B cell (primary cell): ENCODE measurements around the gene OR2B2. TPM values are rescaled to one million over a fixed set of nuclear protein-coding genes. Genes with fewer than 3 reads are reported as not detected.

Experiments
- ATAC-seq: fragments of 200-7000 bp; cut with Tn5 transposase; one replicate; pipeline ENCODE4 v1.10.0; 2021; ENCODE audit warnings: low read depth, mild to moderate bottlenecking, moderate number of reproducible peaks, moderate library complexity
- CTCF ChIA-PET: fragments of 350-600 bp; sonication (Branson Sonifier 250); formaldehyde crosslinking; loops from one replicate; lab custom pipeline; 2021; ENCODE audit warnings: antibody characterized with exemption, inconsistent platforms; lab: Charles Lee
- POLR2A ChIA-PET: fragments of 350-600 bp; sonication (Branson Sonifier 250); formaldehyde crosslinking; loops from one replicate; lab custom pipeline; 2021; ENCODE audit warnings: antibody characterized with exemption; lab: Charles Lee
- DNase-seq: peaks from one replicate; pipeline ENCODE4 v3.0.0; 2013
- H2AFZ ChIP-seq: 2 replicates; pipeline ENCODE4 v1.6.1; 2012; ENCODE audit warnings: mild to moderate bottlenecking, low read depth, low read length; ENCODE audit not compliant: insufficient read depth, poor library complexity, severe bottlenecking
- H3K27ac ChIP-seq, 2 donors: 1 replicate in 1 of 2; 2 replicates in 1 of 2; pipeline ENCODE4 v1.5.1; 2012 to 2013; ENCODE audit warnings: low read length in 2 of 2, mild to moderate bottlenecking in 2 of 2, moderate library complexity in 1 of 2
- H3K27me3 ChIP-seq, 4 experiments: fragments of 200-600 bp in 1 of 4; sonication (generic) in 1 of 4; replicated peaks in 1 of 4; 1 replicate in 2 of 4; 2 replicates in 2 of 4; pipeline versions ENCODE4 v1.6.1 to v1.7.0; 2013 to 2016; ENCODE audit warnings: low read length in 3 of 4, mild to moderate bottlenecking in 2 of 4, mixed read lengths in 1 of 4, moderate library complexity in 1 of 4; ENCODE audit not compliant: insufficient read depth in 4 of 4, control insufficient read depth in 3 of 4; ENCODE audit errors: control extremely low read depth in 1 of 4
- H3K36me3 ChIP-seq, 2 experiments: replicated peaks in 1 of 2; 1 replicate in 1 of 2; 2 replicates in 1 of 2; pipeline versions ENCODE4 v1.6.1 to v1.7.1; 2013; ENCODE audit warnings: low read length in 1 of 2; ENCODE audit not compliant: insufficient read depth in 2 of 2, control insufficient read depth in 1 of 2; ENCODE audit errors: control extremely low read depth in 1 of 2, extremely low read depth in 1 of 2
- H3K4me1 ChIP-seq, 2 donors: fragments of 200-600 bp in 1 of 2; sonication (generic) in 1 of 2; 1 replicate in 1 of 2; 2 replicates in 1 of 2; pipeline versions ENCODE4 v1.5.1 to v1.6.1; 2013 to 2017; ENCODE audit warnings: low read length in 2 of 2; ENCODE audit not compliant: control insufficient read depth in 2 of 2, insufficient read depth in 2 of 2
- H3K4me2 ChIP-seq: replicated peaks from 2 replicates; pipeline ENCODE3; 2012; ENCODE audit warnings: mild to moderate bottlenecking, low read depth, low read length; ENCODE audit not compliant: poor library complexity, severe bottlenecking
- H3K4me3 ChIP-seq, 5 experiments: fragments of 200-600 bp in 1 of 5; sonication (generic) in 1 of 5; 1 replicate in 3 of 5; 2 replicates in 2 of 5; pipeline versions ENCODE4 v1.5.1 to v1.7.0; 2011 to 2016; ENCODE audit warnings: low read length in 4 of 5, mild to moderate bottlenecking in 4 of 5, low read depth in 2 of 5, control low read depth in 1 of 5, moderate library complexity in 1 of 5; ENCODE audit not compliant: insufficient read depth in 1 of 5; ENCODE audit errors: control extremely low read depth in 1 of 5, extremely low read depth in 1 of 5
- H3K79me2 ChIP-seq: fragments of 200-600 bp; sonication (generic); one replicate; pipeline ENCODE4 v1.6.0; 2016; ENCODE audit warnings: low read length; ENCODE audit not compliant: control insufficient read depth, insufficient read depth
- H3K9ac ChIP-seq: fragments of 200-600 bp; sonication (generic); 2 replicates; pipeline ENCODE4 v1.6.1; 2017; ENCODE audit warnings: mild to moderate bottlenecking, low read length, moderate library complexity
- H3K9me3 ChIP-seq, 3 donors: one replicate each; pipeline versions ENCODE4 v1.6.1 to v1.7.1; 2013; ENCODE audit warnings: low read length in 2 of 3; ENCODE audit not compliant: control insufficient read depth in 2 of 3, insufficient read depth in 1 of 3; ENCODE audit errors: control extremely low read depth in 1 of 3
- H4K20me1 ChIP-seq: 2 replicates; pipeline ENCODE4 v1.6.0; 2012; ENCODE audit warnings: mild to moderate bottlenecking, low read length; ENCODE audit not compliant: insufficient read depth, control insufficient read depth, poor library complexity, severe bottlenecking
- H3K27ac Mint-ChIP-seq: one replicate; pipeline ENCODE4 v1.8.0; 2021; ENCODE audit warnings: mixed read lengths
- H3K27me3 Mint-ChIP-seq: one replicate; pipeline ENCODE4 v1.8.0; 2021; ENCODE audit warnings: mixed read lengths
- H3K4me1 Mint-ChIP-seq: one replicate; pipeline ENCODE4 v1.8.0; 2021; ENCODE audit warnings: mixed read lengths
- H3K4me3 Mint-ChIP-seq: one replicate; pipeline ENCODE4 v1.8.0; 2021; ENCODE audit warnings: mixed read lengths
- H3K9me3 Mint-ChIP-seq: one replicate; pipeline ENCODE4 v1.8.0; 2022; ENCODE audit warnings: mixed read lengths; ENCODE audit not compliant: insufficient read depth
- EZH2 ChIP-seq: IDR thresholded peaks from 2 replicates; pipeline ENCODE4 v1.6.1; 2012; ENCODE audit warnings: borderline replicate concordance, low read depth, mild to moderate bottlenecking, moderate library complexity, low read length; ENCODE audit not compliant: insufficient read depth, poor library complexity, severe bottlenecking
- WGBS: methylation state at CpG from one replicate; pipeline ENCODE4 v1.1.5; 2013; ENCODE audit warnings: missing lambda C conversion rate; ENCODE audit not compliant: insufficient coverage; 5-methylcytosine and 5-hydroxymethylcytosine counted together
- intact Hi-C: fragments of 100-400 bp; cut with micrococcal nuclease; formaldehyde crosslinking; loops from one replicate; pipeline ENCODE4 v1.10.0; 2022
- polyA plus RNA-seq: library from polyadenylated mRNA; depleted of rRNA; stranded (reverse); fragments of >200 nt; gene quantifications from 2 replicates; pipeline ENCODE4 v1.2.3, GENCODE V29; 2012
- total RNA-seq, 2 donors: library from RNA; stranded (reverse); fragments of 120-200 nt in 1 of 2; gene quantifications; 1 replicate in 1 of 2; 2 replicates in 1 of 2; pipeline versions ENCODE4 v1.2.3 to v1.2.4, GENCODE V29; 2013 to 2022
- TF ChIP-seq, protein P1 (sequence below): fragments of 200-600 bp; IDR thresholded peaks from one replicate; pipeline ENCODE4 v1.8.0; 2022; ENCODE audit warnings: antibody characterized with exemption, mild to moderate bottlenecking

OR2B2 gene
- total and polyA plus RNA-seq, 2 donors (not counting 1 experiment from before 2014, with no cell fraction given), result not detected

DNA sequence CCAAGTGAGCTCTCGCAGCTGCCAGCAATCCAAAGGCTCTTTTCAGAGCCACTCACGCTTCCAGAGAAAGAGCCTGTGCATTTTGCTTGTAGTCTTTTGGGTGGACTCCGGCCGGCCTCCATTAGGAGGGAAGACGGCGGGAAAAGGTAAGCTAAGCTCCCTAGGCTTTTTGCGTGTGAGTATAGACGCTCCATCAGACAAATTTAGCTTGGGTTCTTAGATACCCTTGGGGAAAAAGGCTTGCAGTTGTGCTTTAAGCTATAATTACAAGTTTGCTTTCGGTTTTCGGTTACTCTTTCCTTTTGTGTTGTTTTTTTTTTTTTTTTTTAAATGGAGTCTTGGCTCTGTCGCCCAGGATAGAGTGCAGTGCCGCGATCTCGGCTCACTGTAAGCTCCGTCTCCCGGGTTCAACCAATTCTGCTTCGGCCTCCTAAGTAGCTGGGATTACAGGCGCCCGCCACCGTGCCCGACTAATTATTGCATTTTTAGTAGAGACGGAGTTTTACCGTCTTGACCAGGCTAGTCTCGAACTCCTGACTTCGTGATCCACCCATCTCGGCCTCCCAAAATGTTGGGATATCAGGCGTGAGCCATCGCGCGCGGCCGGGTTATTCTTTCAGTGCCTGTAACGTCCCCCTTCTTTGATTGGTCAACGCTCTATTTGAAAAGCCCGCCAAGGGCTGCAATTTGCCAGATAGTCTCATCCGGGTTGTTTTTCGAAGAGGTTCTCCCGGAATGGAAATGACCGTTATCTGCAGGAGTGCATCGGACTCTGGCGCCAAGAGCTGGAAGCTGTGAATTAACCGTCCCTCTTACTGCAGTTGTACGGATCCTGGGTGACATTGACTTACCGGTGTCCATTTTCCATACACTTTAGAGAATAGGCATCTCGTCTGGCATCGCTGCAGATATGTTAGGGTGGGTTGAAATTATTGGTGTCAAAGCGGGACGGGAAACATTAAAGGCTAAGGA, 18.1 kb downstream of the OR2B2 start:
- POLR2A ChIA-PET, result interaction anchor here (0.7 to 4.4 kb wide), 27 partner anchors 22 to 1873 kb away, joined by 3 to 93 read pairs (median 8); partner anchors contain the start of gene ZNF184

More for the DNA sequence above, 18.1 kb downstream of the OR2B2 start:
- no peaks in the 10 kb centered on the region for H4K20me1 ChIP-seq
- intact Hi-C loops, result loop anchor here (1.0 to 10.0 kb wide), 17 partner anchors 22 to 1862 kb away; partner anchors contain the start of genes ABT1, POM121L2, ZNF184 and ZNF391
- under 1% methylated on average over 39 of the region's 48 CpGs for WGBS
- Mint-ChIP-seq H3K27ac (no peak overlapping the region), H3K9me3 (no peaks in the 10 kb centered on the region), H3K4me1 (peaks cover 36% of the 10 kb centered on the region), H3K4me3 (no peak overlapping the region), H3K27me3 (no peaks in the 10 kb centered on the region)
- H3K4me3 ChIP-seq, result peak overlapping the region; percentile 68 to 100 (median 88)
- peak overlapping the region; percentile 77 for H2AFZ ChIP-seq
- peak overlapping the region; percentile 89 for H3K9ac ChIP-seq
- H3K36me3 ChIP-seq, result no peaks in the 10 kb centered on the region
- H3K27me3 ChIP-seq, result no peaks in the 10 kb centered on the region
- CTCF ChIA-PET, result interaction anchor here (0.6 to 6.3 kb wide), 47 partner anchors 10 to 1867 kb away, joined by 3 to 150 read pairs (median 5); partner anchors contain the start of genes ZNF184 and ZSCAN12
- DNase-seq (peak; percentile 87), ATAC-seq (peak; percentile 15)
- H3K9me3 ChIP-seq, result peaks cover 0 to 35% (median 3%) of the 10 kb centered on the region in 3 donors
- peak overlapping the region; percentile 75 to 77 for H3K27ac ChIP-seq
- H3K4me1 ChIP-seq, result peaks cover 18 to 38% of the 10 kb centered on the region in 2 donors
- TF ChIP-seq, protein P1, sequence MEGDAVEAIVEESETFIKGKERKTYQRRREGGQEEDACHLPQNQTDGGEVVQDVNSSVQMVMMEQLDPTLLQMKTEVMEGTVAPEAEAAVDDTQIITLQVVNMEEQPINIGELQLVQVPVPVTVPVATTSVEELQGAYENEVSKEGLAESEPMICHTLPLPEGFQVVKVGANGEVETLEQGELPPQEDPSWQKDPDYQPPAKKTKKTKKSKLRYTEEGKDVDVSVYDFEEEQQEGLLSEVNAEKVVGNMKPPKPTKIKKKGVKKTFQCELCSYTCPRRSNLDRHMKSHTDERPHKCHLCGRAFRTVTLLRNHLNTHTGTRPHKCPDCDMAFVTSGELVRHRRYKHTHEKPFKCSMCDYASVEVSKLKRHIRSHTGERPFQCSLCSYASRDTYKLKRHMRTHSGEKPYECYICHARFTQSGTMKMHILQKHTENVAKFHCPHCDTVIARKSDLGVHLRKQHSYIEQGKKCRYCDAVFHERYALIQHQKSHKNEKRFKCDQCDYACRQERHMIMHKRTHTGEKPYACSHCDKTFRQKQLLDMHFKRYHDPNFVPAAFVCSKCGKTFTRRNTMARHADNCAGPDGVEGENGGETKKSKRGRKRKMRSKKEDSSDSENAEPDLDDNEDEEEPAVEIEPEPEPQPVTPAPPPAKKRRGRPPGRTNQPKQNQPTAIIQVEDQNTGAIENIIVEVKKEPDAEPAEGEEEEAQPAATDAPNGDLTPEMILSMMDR, result no peak
- TF ChIP-seq EZH2, result no peak
- H3K79me2 ChIP-seq, result no peaks in the 10 kb centered on the region
- H3K4me2 ChIP-seq, result peak overlapping the region; percentile 92
